Fibroblast of the aortic adventitia (primary cell): ENCODE data around the gene ATP9B. TPM values are rescaled to one million over a fixed set of nuclear protein-coding genes. Genes with fewer than 3 reads are reported as not detected.

Experiments used
- DNase-seq: peaks from one replicate; pipeline ENCODE4 v3.0.0-alpha.2; 2010; ENCODE audit warnings: low read depth
- H3K4me3 ChIP-seq: 2 replicates; pipeline ENCODE4 v1.5.1; 2011; ENCODE audit warnings: low read depth, mild to moderate bottlenecking, control low read depth, low read length, moderate library complexity
- total RNA-seq: library from RNA; depleted of rRNA; stranded (reverse); fragments of >200 nt; gene quantifications from 2 replicates; pipeline ENCODE4 v1.2.3, GENCODE V29; 2012; ENCODE audit warnings: low replicate concordance
- TF ChIP-seq, protein P1 (sequence below): IDR thresholded peaks from 2 replicates; pipeline ENCODE4 v1.5.1; 2011; ENCODE audit warnings: mild to moderate bottlenecking, low read length, control low read depth, inconsistent platforms; ENCODE audit not compliant: insufficient read depth

Gene ATP9B
- total RNA-seq, 1 donor, result 22.0 TPM

DNA sequence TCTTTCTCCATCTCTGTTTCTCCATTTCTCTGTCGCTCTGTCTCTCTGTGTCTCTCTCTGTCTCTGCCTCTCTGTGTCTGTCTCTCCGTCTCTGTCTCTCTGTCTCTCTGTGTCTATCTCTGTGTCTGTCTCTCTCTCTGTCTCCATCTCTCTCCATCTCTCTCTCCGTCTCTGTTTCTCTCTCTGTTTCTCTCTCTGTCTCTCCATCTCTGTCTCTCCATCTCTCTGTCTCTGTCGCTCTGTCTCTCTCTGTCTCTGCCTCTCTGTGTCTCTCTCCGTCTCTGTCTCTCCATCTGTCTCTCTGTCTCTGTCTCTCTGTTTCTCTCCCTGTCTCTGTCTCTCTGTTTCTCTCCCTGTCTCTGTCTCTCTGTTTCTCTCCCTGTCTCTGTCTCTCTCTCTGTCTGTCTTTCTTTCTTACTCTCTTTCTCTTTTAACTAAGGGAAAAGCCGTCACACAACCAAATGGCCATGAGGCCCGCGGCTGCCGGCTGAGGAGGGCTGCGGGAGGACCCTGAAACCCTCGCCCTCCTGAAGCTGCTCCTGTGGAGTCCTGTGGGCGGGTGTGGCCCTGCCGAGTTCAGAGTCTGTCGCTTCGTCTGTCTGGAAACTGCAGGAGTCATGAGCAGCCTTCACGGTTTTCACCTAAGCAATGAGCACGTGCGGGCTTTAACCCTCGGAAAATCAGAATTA lies 355.8 kb downstream of the ATP9B start:
- no peak overlapping the region for H3K4me3 ChIP-seq
- DNase-seq, result no peak
- TF ChIP-seq, protein P1, sequence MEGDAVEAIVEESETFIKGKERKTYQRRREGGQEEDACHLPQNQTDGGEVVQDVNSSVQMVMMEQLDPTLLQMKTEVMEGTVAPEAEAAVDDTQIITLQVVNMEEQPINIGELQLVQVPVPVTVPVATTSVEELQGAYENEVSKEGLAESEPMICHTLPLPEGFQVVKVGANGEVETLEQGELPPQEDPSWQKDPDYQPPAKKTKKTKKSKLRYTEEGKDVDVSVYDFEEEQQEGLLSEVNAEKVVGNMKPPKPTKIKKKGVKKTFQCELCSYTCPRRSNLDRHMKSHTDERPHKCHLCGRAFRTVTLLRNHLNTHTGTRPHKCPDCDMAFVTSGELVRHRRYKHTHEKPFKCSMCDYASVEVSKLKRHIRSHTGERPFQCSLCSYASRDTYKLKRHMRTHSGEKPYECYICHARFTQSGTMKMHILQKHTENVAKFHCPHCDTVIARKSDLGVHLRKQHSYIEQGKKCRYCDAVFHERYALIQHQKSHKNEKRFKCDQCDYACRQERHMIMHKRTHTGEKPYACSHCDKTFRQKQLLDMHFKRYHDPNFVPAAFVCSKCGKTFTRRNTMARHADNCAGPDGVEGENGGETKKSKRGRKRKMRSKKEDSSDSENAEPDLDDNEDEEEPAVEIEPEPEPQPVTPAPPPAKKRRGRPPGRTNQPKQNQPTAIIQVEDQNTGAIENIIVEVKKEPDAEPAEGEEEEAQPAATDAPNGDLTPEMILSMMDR, result no peak

DNA sequence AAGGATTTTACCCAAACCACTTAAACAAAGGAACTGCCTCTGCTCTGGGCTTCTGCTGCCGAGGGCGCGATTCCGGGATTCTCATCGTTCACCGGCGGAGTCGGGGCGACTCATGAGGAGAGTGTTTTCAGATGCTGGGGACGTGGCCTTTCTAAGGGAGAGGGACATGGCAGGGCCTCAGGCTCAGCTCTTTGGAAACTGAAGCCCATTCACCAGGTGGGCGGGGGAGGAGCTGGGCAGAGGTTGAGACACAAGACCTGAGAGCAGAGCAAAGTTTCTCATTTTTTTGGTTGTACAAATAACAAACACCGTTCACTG lies 356.3 kb downstream of the ATP9B start:
- no peak for DNase-seq
- TF ChIP-seq, protein P1, result no peak
- H3K4me3 ChIP-seq, result no peak overlapping the region

DNA sequence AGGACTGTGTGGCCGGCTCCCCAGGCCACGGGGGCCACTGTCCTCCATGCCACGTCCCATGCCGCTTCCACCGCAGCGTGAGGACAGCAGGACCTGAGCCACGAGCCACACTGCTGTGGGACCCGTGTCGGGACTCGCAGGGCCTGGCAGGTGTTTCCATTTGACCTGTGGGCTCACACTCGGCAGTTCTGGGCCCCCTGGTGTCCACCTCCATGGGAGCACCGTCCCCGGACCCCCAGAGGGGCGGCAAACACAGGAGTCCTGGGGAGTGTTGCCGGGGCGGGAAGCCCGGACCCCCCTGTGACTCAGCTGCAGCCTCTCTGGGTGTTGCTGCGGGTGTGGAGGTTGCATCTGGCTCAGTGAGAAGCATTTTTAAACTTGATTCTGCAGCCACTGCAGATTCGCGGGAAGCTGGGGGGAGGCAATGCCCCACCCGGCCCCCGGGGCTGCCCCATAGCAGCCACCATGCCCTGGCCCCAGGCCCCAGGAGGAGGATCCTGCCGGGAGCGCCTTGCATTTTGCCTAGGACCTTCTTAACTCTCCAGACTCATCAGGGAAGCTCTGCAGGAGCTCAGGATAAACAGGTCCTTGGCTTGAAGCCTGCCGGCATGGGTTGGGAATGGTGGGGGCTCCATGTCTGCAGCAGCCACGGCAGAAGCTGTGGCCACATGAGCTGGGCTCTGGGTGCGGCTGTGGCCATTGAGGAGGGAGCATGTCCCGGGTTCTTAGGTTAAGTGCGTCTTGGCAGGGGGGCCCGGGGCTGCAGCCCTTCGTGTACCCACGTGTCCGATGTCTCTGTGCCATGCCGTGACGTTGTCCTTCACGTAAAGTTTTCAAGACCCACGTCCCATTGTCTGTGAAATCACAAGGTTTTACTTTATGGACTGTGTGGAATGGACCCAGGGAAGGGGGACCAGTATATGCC lies 357.4 kb downstream of the ATP9B start:
- DNase-seq, result no peak
- no peak overlapping the region for H3K4me3 ChIP-seq
- TF ChIP-seq, protein P1, result no peak

DNA sequence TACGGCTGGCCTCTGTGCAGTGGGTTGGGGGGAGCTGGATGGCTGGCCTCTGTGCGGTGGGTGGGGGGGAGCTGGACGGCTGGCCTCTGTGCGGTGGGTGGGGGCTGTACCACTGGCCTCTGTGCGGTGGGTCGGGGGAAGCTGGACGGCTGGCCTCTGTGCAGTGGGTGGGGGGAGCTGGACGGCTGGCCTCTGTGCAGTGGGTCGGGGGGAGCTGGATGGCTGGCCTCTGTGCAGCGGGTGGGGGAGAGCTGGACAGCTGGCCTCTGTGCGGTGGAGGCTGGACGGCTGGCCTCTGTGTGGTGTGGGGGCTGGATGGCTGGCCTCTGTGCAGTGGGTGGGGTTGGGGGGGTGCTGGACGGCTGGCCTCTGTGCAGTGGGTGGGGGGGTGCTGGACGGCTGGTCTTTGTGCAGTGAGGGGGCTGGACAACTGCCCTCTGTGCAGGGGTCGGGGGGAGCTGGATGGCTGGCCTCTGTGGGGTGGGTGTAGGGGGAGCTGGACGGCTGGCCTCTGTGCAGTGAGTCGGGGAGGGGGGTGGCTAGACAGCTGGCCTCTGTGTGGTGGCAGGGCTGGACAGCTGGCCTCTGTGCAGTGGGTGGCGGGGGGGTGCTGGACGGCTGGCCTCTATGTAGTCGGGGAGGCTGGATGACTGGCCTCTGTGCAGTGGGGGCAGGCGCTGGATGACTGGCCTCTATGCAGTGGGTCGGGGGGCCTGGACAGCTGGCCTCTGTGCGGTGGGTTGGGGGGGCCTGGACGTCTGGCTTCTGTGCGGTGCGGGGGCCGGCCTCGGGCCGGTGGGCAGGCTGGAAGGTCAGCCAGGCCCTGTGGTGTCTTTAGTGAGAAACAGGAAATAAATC lies 358.4 kb downstream of the ATP9B start:
- no peak overlapping the region for H3K4me3 ChIP-seq
- TF ChIP-seq, protein P1, result no peak
- DNase-seq, result no peak

Other genes with a start within 250 kb of the ATP9B start
- gene SALL3, start 89.6 kb upstream of the ATP9B start, total RNA-seq, result not detected in 2 replicates